DND-41 (cell line): ENCODE data around the gene PDE3B.
A peak's percentile ranks its signal among the peaks of the same experiment; 100 is the strongest.

ENCODE experiments used
- ATAC-seq: fragments of 200-7000 bp; cut with Tn5 transposase; 3 replicates; pipeline ENCODE4 v1.9.1; 2021; ENCODE audit warnings: low read depth; ENCODE audit not compliant: insufficient read depth
- DNase-seq: peaks from one replicate; pipeline ENCODE4 v3.0.0-alpha.2; 2020
- H2AFZ ChIP-seq: 2 replicates; pipeline ENCODE4 v1.6.0; 2012; ENCODE audit warnings: low read depth, low read length
- H3K27ac ChIP-seq: 2 replicates; pipeline ENCODE4 v1.5.1; 2012; ENCODE audit warnings: low read length, inconsistent platforms
- H3K27me3 ChIP-seq: fragments of 200-600 bp; sonication (generic); 2 replicates; pipeline ENCODE4 v1.6.0; 2012; ENCODE audit warnings: low read length, mild to moderate bottlenecking, inconsistent platforms; ENCODE audit not compliant: insufficient read depth, poor library complexity
- H3K36me3 ChIP-seq: 2 replicates; pipeline ENCODE4 v1.5.1; 2012; ENCODE audit warnings: low read length, inconsistent platforms; ENCODE audit not compliant: insufficient read depth
- H3K4me1 ChIP-seq: 2 replicates; pipeline ENCODE4 v1.5.1; 2012; ENCODE audit warnings: mild to moderate bottlenecking, low read length; ENCODE audit not compliant: insufficient read depth
- H3K4me2 ChIP-seq: 2 replicates; pipeline ENCODE4 v1.6.0; 2012; ENCODE audit warnings: mild to moderate bottlenecking, moderate library complexity, low read length, inconsistent platforms; ENCODE audit not compliant: insufficient read depth
- H3K4me3 ChIP-seq, 2 experiments: fragments of 200-600 bp in 1 of 2; shearing (Covaris generic) in 1 of 2; 2 replicates each; pipeline ENCODE4 v1.5.1; 2012 to 2016; ENCODE audit warnings: inconsistent platforms in 2 of 2, low read length in 2 of 2, mild to moderate bottlenecking in 2 of 2, low read depth in 1 of 2, moderate library complexity in 1 of 2
- H3K79me2 ChIP-seq: 2 replicates; pipeline ENCODE4 v1.6.0; 2012; ENCODE audit warnings: low read length, inconsistent platforms; ENCODE audit not compliant: insufficient read depth
- H3K9ac ChIP-seq: 2 replicates; pipeline ENCODE4 v1.6.0; 2012; ENCODE audit warnings: low read depth, mild to moderate bottlenecking, inconsistent platforms, low read length, moderate library complexity
- H3K9me3 ChIP-seq: 2 replicates; pipeline ENCODE4 v1.5.1; 2012; ENCODE audit warnings: low read length, moderate library complexity, mild to moderate bottlenecking, inconsistent platforms; ENCODE audit not compliant: insufficient read depth, severe bottlenecking
- H4K20me1 ChIP-seq: 2 replicates; pipeline ENCODE4 v1.6.0; 2012; ENCODE audit warnings: low read length; ENCODE audit not compliant: insufficient read depth
- CTCF ChIP-seq: IDR thresholded peaks from 2 replicates; pipeline ENCODE4 v1.5.1; 2012; ENCODE audit warnings: borderline replicate concordance, low read length, moderate library complexity, mild to moderate bottlenecking; ENCODE audit not compliant: poor library complexity, severe bottlenecking; ENCODE audit errors: extremely low read depth
- EZH2 ChIP-seq: IDR thresholded peaks from 3 replicates; pipeline ENCODE4 v1.6.1; 2012; ENCODE audit warnings: borderline replicate concordance, low read depth, mild to moderate bottlenecking, moderate library complexity, low read length, inconsistent platforms; ENCODE audit not compliant: severe bottlenecking

Gene PDE3B

GRCh38 chr11:14764579-14765527 lies 121.2 kb downstream of the PDE3B start:
- Histone ChIP-seq H3K4me1 (peaks cover 34% of the 10 kb centered on the region), H3K4me3 (peak overlapping the region in 1 of 2 experiments; percentile 25; a peak in 1 of 4 replicates), H3K9ac (no peak overlapping the region), H3K27ac (peak overlapping the region; percentile 69), H3K9me3 (no peaks in the 10 kb centered on the region), H3K36me3 (no peaks in the 10 kb centered on the region), H3K79me2 (peaks cover 16% of the 10 kb centered on the region; the same call in 1 of the 2 replicates), H4K20me1 (peaks cover 27% of the 10 kb centered on the region; the same call in 1 of the 2 replicates), H3K4me2 (peak overlapping the region; percentile 59), H3K27me3 (no peaks in the 10 kb centered on the region), H2AFZ (no peak overlapping the region)
- no peak for TF ChIP-seq CTCF
- no peak for TF ChIP-seq EZH2
- ATAC-seq (peak; percentile 99), DNase-seq (peak; percentile 59)

- Histone ChIP-seq H3K4me3 (no peak overlapping the region), H3K9me3 (no peaks in the 10 kb centered on the region), H3K9ac (no peak overlapping the region), H3K27ac (no peak overlapping the region), H4K20me1 (peaks cover 27% of the 10 kb centered on the region; the same call in 1 of the 2 replicates), H3K79me2 (peaks cover 12% of the 10 kb centered on the region; the same call in 1 of the 2 replicates), H3K27me3 (no peaks in the 10 kb centered on the region), H3K36me3 (no peaks in the 10 kb centered on the region), H3K4me1 (peaks cover 34% of the 10 kb centered on the region), H2AFZ (no peak overlapping the region), H3K4me2 (no peak overlapping the region)
- DNase-seq (no peak), ATAC-seq (no peak)
- TF ChIP-seq CTCF (no peak), EZH2 (no peak)
Measured at GRCh38 chr11:14766585-14766984, 123.0 kb downstream of the PDE3B start.

GRCh38 chr11:14768526-14769188 lies 125.1 kb downstream of the PDE3B start:
- no peak overlapping the region for H3K4me2 ChIP-seq
- H3K4me3 ChIP-seq, result no peak overlapping the region
- DNase-seq, result no peak
- no peak overlapping the region for H3K27ac ChIP-seq
- no peak overlapping the region for H3K9ac ChIP-seq
- no peaks in the 10 kb centered on the region for H3K36me3 ChIP-seq
- peaks cover 5% of the 10 kb centered on the region; the same call in 1 of the 2 replicates for H3K79me2 ChIP-seq
- peaks cover 20% of the 10 kb centered on the region; the same call in 1 of the 2 replicates for H4K20me1 ChIP-seq
- no peaks in the 10 kb centered on the region for H3K27me3 ChIP-seq
- peaks cover 31% of the 10 kb centered on the region for H3K4me1 ChIP-seq
- no peak for ATAC-seq
- H3K9me3 ChIP-seq, result no peaks in the 10 kb centered on the region
- H2AFZ ChIP-seq, result no peak overlapping the region
- no peak for TF ChIP-seq CTCF
- TF ChIP-seq EZH2, result no peak
